MCF 10A (cell line): ENCODE data around the gene CNTNAP4. TPM values are rescaled to one million over a fixed set of nuclear protein-coding genes. Genes with fewer than 3 reads are reported as not detected.
A peak's percentile ranks its signal among the peaks of the same experiment; 100 is the strongest.

Experiments
- BruUV-seq: library from RNA; stranded (reverse); fragments of 400-500 nt; replicated peaks from 2 replicates; lab custom pipeline; 2021; lab: Mats Ljungman, UMichigan
- CTCF ChIA-PET: fragments of 300-600 bp; sonication (Branson Sonifier 250); formaldehyde crosslinking; extraction: SDS; loops from one replicate; lab custom pipeline; 2021; ENCODE audit warnings: antibody characterized with exemption, inconsistent platforms; lab: Yijun Ruan, JAX
- POLR2A ChIA-PET: fragments of 300-600, 350-650 bp; sonication (Branson Sonifier 250); formaldehyde crosslinking; extraction: SDS; loops from one replicate; lab custom pipeline; 2020; ENCODE audit warnings: antibody characterized with exemption, inconsistent platforms; lab: Yijun Ruan, JAX
- DNase-seq: peaks from one replicate; pipeline ENCODE4 v3.0.0-alpha.2; 2018; ENCODE audit not compliant: unreplicated experiment
- H3K27ac Mint-ChIP-seq: one replicate; pipeline ENCODE4 v1.8.0; 2022; ENCODE audit warnings: mild to moderate bottlenecking, low read depth, mixed read lengths; ENCODE audit not compliant: unreplicated experiment
- H3K27me3 Mint-ChIP-seq: one replicate; pipeline ENCODE4 v1.8.0; 2022; ENCODE audit warnings: mixed read lengths; ENCODE audit not compliant: insufficient read depth, unreplicated experiment
- H3K36me3 Mint-ChIP-seq: one replicate; pipeline ENCODE4 v1.8.0; 2022; ENCODE audit warnings: mild to moderate bottlenecking, moderate library complexity, mixed read lengths; ENCODE audit not compliant: insufficient read depth, unreplicated experiment
- H3K4me1 Mint-ChIP-seq: one replicate; pipeline ENCODE4 v1.8.0; 2022; ENCODE audit warnings: mixed read lengths; ENCODE audit not compliant: insufficient read depth, unreplicated experiment
- H3K4me3 Mint-ChIP-seq: one replicate; pipeline ENCODE4 v1.8.0; 2022; ENCODE audit warnings: mild to moderate bottlenecking, moderate library complexity, mixed read lengths; ENCODE audit not compliant: unreplicated experiment
- H3K9me3 Mint-ChIP-seq: one replicate; pipeline ENCODE4 v1.8.0; 2022; ENCODE audit warnings: mixed read lengths; ENCODE audit not compliant: unreplicated experiment
- CTCF ChIP-seq: fragments of 200-600 bp; IDR thresholded peaks from one replicate; pipeline ENCODE4 v1.8.0; 2022; ENCODE audit warnings: antibody characterized with exemption, mild to moderate bottlenecking; ENCODE audit not compliant: unreplicated experiment
- intact Hi-C: fragments of 100-400 bp; cut with micrococcal nuclease; formaldehyde crosslinking; loops from 2 replicates; pipeline ENCODE4 v1.14.1; 2022
- total RNA-seq: library from RNA; stranded (reverse); gene quantifications from 2 replicates; pipeline ENCODE4 v1.2.3, GENCODE V29; 2022

Gene CNTNAP4
- total RNA-seq, 1 experiment from 2014 or later: not detected

DNA sequence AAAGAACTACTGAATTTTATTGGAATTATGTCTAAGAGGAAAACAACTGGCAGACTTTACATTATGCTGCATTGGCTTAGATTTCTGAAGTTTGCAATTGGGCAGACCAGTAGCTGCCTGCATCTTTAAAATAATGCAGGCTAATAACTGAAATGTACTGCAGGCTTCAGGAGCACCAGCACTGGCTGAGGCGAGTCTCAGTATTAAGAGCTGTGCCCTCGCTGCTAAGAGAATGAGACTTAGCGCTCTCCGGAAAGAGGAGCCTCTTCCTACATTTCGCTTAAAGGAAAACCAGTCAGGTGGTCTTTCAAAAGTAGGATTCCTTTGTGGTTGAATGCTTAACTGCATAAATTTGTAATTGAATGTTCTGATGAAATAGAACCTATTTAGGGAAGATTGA lies 885 bp downstream of the CNTNAP4 start:
- TF ChIP-seq CTCF: no peak
- Mint-ChIP-seq H3K27ac (no peak overlapping the region), H3K4me1 (peaks cover 9% of the 10 kb centered on the region), H3K27me3 (peaks cover 15% of the 10 kb centered on the region), H3K4me3 (no peak overlapping the region), H3K36me3 (no peaks in the 10 kb centered on the region), H3K9me3 (no peaks in the 10 kb centered on the region)
- no peak for DNase-seq
- BruUV-seq: no TSS peak
- ChIA-PET POLR2A (no interaction called here), CTCF (interaction anchor here (0.6 to 8.5 kb wide), 13 partner anchors 15 to 892 kb away, joined by 3 to 86 read pairs (median 7); no protein-coding TSS in a partner anchor)
- intact Hi-C loops: loop anchor here (2.0 to 5.0 kb wide), 3 partner anchors 477 to 604 kb away; no protein-coding TSS in a partner anchor

DNA sequence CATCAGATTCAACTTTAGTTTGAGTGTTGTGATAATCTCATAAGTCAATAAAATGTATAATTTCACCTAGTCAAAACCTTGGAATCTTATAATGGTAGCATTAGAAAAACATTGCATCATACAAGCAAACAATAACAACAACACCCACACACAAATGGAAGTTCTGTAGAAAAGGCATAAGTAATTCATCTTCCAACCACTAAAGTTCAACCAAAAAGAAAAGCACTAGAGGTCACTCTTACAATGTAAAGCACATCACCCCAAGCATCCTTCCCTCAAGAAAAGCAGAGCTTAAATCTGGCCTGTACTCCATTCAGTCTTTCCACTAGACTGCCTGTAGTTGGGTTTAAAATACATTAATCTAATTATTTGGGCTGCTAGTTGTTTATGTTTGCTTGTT lies 1.8 kb downstream of the CNTNAP4 start:
- intact Hi-C loops: loop anchor here (1.0 to 5.0 kb wide), 7 partner anchors 361 to 892 kb away; no protein-coding TSS in a partner anchor
- H3K4me3 Mint-ChIP-seq: no peak overlapping the region
- peaks cover 15% of the 10 kb centered on the region for H3K27me3 Mint-ChIP-seq
- peak; percentile 47 for TF ChIP-seq CTCF
- H3K4me1 Mint-ChIP-seq: peaks cover 9% of the 10 kb centered on the region
- H3K27ac Mint-ChIP-seq: no peak overlapping the region
- no peaks in the 10 kb centered on the region for H3K9me3 Mint-ChIP-seq
- BruUV-seq: no TSS peak
- ChIA-PET CTCF (interaction anchor here (0.6 to 8.5 kb wide), 22 partner anchors 14 to 891 kb away, joined by 3 to 86 read pairs (median 4); no protein-coding TSS in a partner anchor), POLR2A (interaction anchor here (1.0 kb wide), 1 partner anchor 891 kb away, joined by 4 read pairs; no protein-coding TSS in a partner anchor)
- peak; percentile 53 for DNase-seq
- H3K36me3 Mint-ChIP-seq: no peaks in the 10 kb centered on the region

GRCh38 chr16:76280421-76281215 lies 3.4 kb downstream of the CNTNAP4 start:
- BruUV-seq: no TSS peak
- H3K27me3 Mint-ChIP-seq: peaks cover 15% of the 10 kb centered on the region
- no peak for TF ChIP-seq CTCF
- H3K27ac Mint-ChIP-seq: no peak overlapping the region
- intact Hi-C loops: no loop called here
- H3K4me3 Mint-ChIP-seq: no peak overlapping the region
- H3K9me3 Mint-ChIP-seq: no peaks in the 10 kb centered on the region
- H3K36me3 Mint-ChIP-seq: no peaks in the 10 kb centered on the region
- ChIA-PET POLR2A (no interaction called here), CTCF (interaction anchor here (0.8 to 8.5 kb wide), 11 partner anchors 13 to 889 kb away, joined by 3 to 86 read pairs (median 5); no protein-coding TSS in a partner anchor)
- DNase-seq: no peak
- H3K4me1 Mint-ChIP-seq: peaks cover 9% of the 10 kb centered on the region

DNA sequence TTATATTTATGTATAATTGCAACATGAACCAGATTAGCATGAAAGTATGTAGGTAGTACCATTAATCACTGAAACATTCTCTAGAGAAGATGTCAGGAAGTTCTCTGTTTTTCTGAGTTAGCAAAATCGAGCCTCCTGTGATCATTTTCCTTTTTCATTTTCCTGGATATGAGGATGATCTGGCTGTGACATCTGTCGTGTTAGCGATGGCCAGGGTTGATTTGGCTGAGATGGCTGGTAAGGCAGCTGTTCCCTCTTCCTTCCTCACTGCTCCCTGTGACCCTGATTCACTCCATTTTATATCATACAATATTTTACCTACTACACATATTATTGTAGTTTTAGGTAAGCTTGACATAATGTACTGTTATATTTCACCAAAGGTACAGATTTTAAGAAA lies 10.3 kb downstream of the CNTNAP4 start:
- no peak overlapping the region for H3K27ac Mint-ChIP-seq
- no peak for DNase-seq
- intact Hi-C loops: no loop called here
- H3K36me3 Mint-ChIP-seq: no peaks in the 10 kb centered on the region
- H3K4me1 Mint-ChIP-seq: peaks cover 5% of the 10 kb centered on the region
- H3K27me3 Mint-ChIP-seq: no peaks in the 10 kb centered on the region
- no peak for TF ChIP-seq CTCF
- ChIA-PET CTCF (interaction anchor here (0.6 to 1.9 kb wide), 5 partner anchors 8 to 884 kb away, joined by 3 to 5 read pairs (median 5); no protein-coding TSS in a partner anchor), POLR2A (no interaction called here)
- no peak overlapping the region for H3K4me3 Mint-ChIP-seq
- no TSS peak for BruUV-seq
- H3K9me3 Mint-ChIP-seq: no peaks in the 10 kb centered on the region
